MCF 10A (cell line): ENCODE data around the gene CPA5. TPM values are rescaled to one million over a fixed set of nuclear protein-coding genes. Genes with fewer than 3 reads are reported as not detected.

Source experiments
- BruUV-seq: library from RNA; stranded (reverse); fragments of 400-500 nt; replicated peaks from 2 replicates; lab custom pipeline; 2021; lab: Mats Ljungman, UMichigan
- CTCF ChIA-PET: fragments of 300-600 bp; sonication (Branson Sonifier 250); formaldehyde crosslinking; extraction: SDS; loops from one replicate; lab custom pipeline; 2021; ENCODE audit warnings: antibody characterized with exemption, inconsistent platforms; lab: Yijun Ruan, JAX
- POLR2A ChIA-PET: fragments of 300-600, 350-650 bp; sonication (Branson Sonifier 250); formaldehyde crosslinking; extraction: SDS; loops from one replicate; lab custom pipeline; 2020; ENCODE audit warnings: antibody characterized with exemption, inconsistent platforms; lab: Yijun Ruan, JAX
- DNase-seq: peaks from one replicate; pipeline ENCODE4 v3.0.0-alpha.2; 2018; ENCODE audit not compliant: unreplicated experiment
- H3K27ac Mint-ChIP-seq: one replicate; pipeline ENCODE4 v1.8.0; 2022; ENCODE audit warnings: mild to moderate bottlenecking, low read depth, mixed read lengths; ENCODE audit not compliant: unreplicated experiment
- H3K27me3 Mint-ChIP-seq: one replicate; pipeline ENCODE4 v1.8.0; 2022; ENCODE audit warnings: mixed read lengths; ENCODE audit not compliant: insufficient read depth, unreplicated experiment
- H3K36me3 Mint-ChIP-seq: one replicate; pipeline ENCODE4 v1.8.0; 2022; ENCODE audit warnings: mild to moderate bottlenecking, moderate library complexity, mixed read lengths; ENCODE audit not compliant: insufficient read depth, unreplicated experiment
- H3K4me1 Mint-ChIP-seq: one replicate; pipeline ENCODE4 v1.8.0; 2022; ENCODE audit warnings: mixed read lengths; ENCODE audit not compliant: insufficient read depth, unreplicated experiment
- H3K4me3 Mint-ChIP-seq: one replicate; pipeline ENCODE4 v1.8.0; 2022; ENCODE audit warnings: mild to moderate bottlenecking, moderate library complexity, mixed read lengths; ENCODE audit not compliant: unreplicated experiment
- H3K9me3 Mint-ChIP-seq: one replicate; pipeline ENCODE4 v1.8.0; 2022; ENCODE audit warnings: mixed read lengths; ENCODE audit not compliant: unreplicated experiment
- CTCF ChIP-seq: fragments of 200-600 bp; IDR thresholded peaks from one replicate; pipeline ENCODE4 v1.8.0; 2022; ENCODE audit warnings: antibody characterized with exemption, mild to moderate bottlenecking; ENCODE audit not compliant: unreplicated experiment
- intact Hi-C: fragments of 100-400 bp; cut with micrococcal nuclease; formaldehyde crosslinking; loops from 2 replicates; pipeline ENCODE4 v1.14.1; 2022
- total RNA-seq: library from RNA; stranded (reverse); gene quantifications from 2 replicates; pipeline ENCODE4 v1.2.3, GENCODE V29; 2022

Gene CPA5
- total RNA-seq, 1 experiment from 2014 or later, result 0.42 TPM

DNA sequence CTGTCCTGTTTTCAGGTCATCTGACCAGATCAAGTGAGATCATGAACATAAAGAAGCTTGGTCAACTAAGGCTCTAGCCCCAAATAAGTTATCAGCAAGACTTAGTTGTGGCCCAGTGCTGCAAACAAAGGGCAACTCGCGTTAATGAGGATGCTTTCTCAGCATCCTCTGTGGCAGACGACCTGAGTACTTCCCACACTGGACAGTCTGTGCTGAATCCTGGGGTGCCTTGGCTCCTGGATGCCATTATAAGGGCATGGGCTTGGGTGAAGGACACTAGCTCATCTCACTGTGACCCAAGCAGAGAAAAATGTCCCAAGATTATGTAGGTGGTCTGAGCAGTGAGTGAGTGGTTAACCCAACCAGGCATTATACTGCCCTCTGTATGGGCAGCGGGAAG, 13.9 kb downstream of the CPA5 start:
- H3K27me3 Mint-ChIP-seq, result no peaks in the 10 kb centered on the region
- H3K36me3 Mint-ChIP-seq, result peaks cover 13% of the 10 kb centered on the region
- TF ChIP-seq CTCF, result no peak
- no peak overlapping the region for H3K27ac Mint-ChIP-seq
- no peak for DNase-seq
- intact Hi-C loops, result loop anchor here (5.0 to 10.0 kb wide), 2 partner anchors 116 to 154 kb away; partner anchors contain the start of genes SSMEM1 and TMEM209
- BruUV-seq, result no TSS peak
- POLR2A ChIA-PET, result interaction anchor here (0.6 to 1.5 kb wide), 3 partner anchors 13 to 498 kb away, joined by 3 to 5 read pairs (median 5); no protein-coding TSS in a partner anchor
- CTCF ChIA-PET, result interaction anchor here (0.6 to 3.8 kb wide), 2 partner anchors 65 to 85 kb away, joined by 5 to 11 read pairs; partner anchors contain the start of gene CPA4
- H3K9me3 Mint-ChIP-seq, result peaks cover 15% of the 10 kb centered on the region
- peaks cover 47% of the 10 kb centered on the region for H3K4me1 Mint-ChIP-seq
- no peak overlapping the region for H3K4me3 Mint-ChIP-seq

DNA sequence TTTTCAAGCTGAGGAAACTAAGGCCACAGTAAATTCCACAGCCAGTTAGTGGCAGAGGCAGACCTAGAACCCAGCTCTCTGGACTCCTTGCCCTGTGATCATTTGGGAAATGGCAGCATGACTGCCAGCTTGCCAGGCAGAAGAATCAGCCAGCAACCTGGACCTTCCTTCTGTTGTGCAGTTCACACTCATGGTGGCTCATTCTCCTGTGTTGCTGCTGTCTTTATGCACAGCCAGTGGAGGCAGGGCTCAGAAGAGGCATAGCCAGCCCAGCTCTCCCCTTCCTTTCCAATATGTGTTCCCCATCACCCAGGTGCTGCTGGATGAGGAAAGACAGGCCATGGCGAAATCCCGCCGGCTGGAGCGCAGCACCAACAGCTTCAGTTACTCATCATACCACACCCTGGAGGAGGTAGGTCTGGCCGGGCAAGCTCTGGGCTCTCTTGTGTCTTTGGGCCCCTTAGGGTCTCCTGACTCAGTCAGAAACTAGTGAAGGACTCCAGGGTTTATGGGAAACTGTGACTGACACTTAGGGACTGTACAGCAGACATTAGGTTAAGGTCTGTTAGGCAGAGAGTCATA, 14.8 kb downstream of the CPA5 start:
- peak overlapping the region; percentile 83 for H3K27ac Mint-ChIP-seq
- no peaks in the 10 kb centered on the region for H3K27me3 Mint-ChIP-seq
- H3K9me3 Mint-ChIP-seq, result peaks cover 15% of the 10 kb centered on the region
- DNase-seq, result peak; percentile 84
- H3K36me3 Mint-ChIP-seq, result peaks cover 13% of the 10 kb centered on the region
- TF ChIP-seq CTCF, result no peak
- H3K4me3 Mint-ChIP-seq, result no peak overlapping the region
- CTCF ChIA-PET, result interaction anchor here (0.6 to 0.7 kb wide), 2 partner anchors 71 to 77 kb away, joined by 3 read pairs; no protein-coding TSS in a partner anchor
- POLR2A ChIA-PET, result interaction anchor here (0.6 to 1.6 kb wide), 4 partner anchors 12 to 497 kb away, joined by 3 to 7 read pairs (median 5); partner anchors contain the start of gene CPA4
- intact Hi-C loops, result loop anchor here (5.0 to 10.0 kb wide), 2 partner anchors 117 to 155 kb away; partner anchors contain the start of genes SSMEM1 and TMEM209
- BruUV-seq, result no TSS peak
- H3K4me1 Mint-ChIP-seq, result peaks cover 42% of the 10 kb centered on the region

- peaks cover 15% of the 10 kb centered on the region for H3K9me3 Mint-ChIP-seq
- no peak for DNase-seq
- no peaks in the 10 kb centered on the region for H3K27me3 Mint-ChIP-seq
- H3K4me3 Mint-ChIP-seq, result no peak overlapping the region
- ChIA-PET CTCF (no interaction called here), POLR2A (interaction anchor here (1.6 kb wide), 1 partner anchor 68 kb away, joined by 7 read pairs; the partner anchor contains the start of gene CPA4)
- BruUV-seq, result no TSS peak
- H3K36me3 Mint-ChIP-seq, result peaks cover 13% of the 10 kb centered on the region
- TF ChIP-seq CTCF, result no peak
- H3K4me1 Mint-ChIP-seq, result peaks cover 36% of the 10 kb centered on the region
- H3K27ac Mint-ChIP-seq, result no peak overlapping the region
- intact Hi-C loops, result no loop called here
Observed at GRCh38 chr7:130360518-130360917, 15.9 kb downstream of the CPA5 start.

DNA sequence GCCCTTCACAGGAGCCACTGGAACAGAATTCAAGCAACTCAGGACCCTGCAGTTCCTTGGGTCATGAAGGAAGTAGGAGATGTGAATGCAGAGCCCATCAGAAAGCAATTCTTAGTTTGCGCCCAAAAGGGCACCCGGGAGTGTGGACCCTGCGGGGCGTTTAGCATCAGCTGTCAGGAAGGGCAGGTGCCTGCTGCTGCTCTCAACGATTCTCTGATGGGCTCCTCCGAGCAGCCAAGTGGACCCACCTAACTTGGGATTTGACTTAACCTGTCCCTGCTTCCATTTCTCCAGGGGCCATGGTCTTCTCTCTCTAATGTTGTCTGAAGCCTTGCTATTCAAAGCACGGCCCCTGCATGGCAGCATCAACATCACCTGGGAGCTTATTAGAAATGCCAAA, 17.1 kb downstream of the CPA5 start:
- POLR2A ChIA-PET, result no interaction called here
- intact Hi-C loops, result loop anchor here (2.0 kb wide), 1 partner anchor 125 kb away; no protein-coding TSS in a partner anchor
- Mint-ChIP-seq H3K27me3 (no peaks in the 10 kb centered on the region), H3K9me3 (peaks cover 15% of the 10 kb centered on the region), H3K27ac (no peak overlapping the region), H3K4me1 (peaks cover 35% of the 10 kb centered on the region), H3K36me3 (peaks cover 13% of the 10 kb centered on the region), H3K4me3 (no peak overlapping the region)
- TF ChIP-seq CTCF, result no peak
- no peak for DNase-seq
- no TSS peak for BruUV-seq
- CTCF ChIA-PET, result no interaction called here
